ENCODE data around the gene PODNL1.

Gene PODNL1

DNA sequence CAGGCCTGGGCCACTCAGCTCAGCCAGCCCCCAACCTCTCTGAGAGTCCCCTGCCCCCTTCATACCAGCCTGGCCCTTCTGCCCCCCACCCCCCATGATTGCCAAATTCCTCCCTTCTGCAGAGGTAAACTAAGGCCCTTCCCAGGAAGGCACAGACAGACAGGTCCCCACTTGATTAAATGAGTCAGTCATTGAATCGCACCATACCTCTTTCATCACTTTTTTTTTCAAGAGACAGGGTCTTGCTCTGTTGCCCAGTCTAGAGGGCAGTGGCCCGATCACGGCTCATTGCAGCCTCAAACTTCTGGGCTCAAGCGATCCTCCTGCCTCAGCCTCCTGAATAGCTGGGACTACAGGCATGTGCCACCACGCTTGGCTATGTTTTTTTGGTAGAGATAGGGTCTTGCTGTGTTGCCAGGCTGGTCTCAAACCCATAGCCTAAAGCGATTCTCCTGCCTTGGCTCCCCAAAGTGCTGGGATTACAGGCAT is 6.0 kb downstream of the PODNL1 start:
- TF ChIP-seq, protein P1, sequence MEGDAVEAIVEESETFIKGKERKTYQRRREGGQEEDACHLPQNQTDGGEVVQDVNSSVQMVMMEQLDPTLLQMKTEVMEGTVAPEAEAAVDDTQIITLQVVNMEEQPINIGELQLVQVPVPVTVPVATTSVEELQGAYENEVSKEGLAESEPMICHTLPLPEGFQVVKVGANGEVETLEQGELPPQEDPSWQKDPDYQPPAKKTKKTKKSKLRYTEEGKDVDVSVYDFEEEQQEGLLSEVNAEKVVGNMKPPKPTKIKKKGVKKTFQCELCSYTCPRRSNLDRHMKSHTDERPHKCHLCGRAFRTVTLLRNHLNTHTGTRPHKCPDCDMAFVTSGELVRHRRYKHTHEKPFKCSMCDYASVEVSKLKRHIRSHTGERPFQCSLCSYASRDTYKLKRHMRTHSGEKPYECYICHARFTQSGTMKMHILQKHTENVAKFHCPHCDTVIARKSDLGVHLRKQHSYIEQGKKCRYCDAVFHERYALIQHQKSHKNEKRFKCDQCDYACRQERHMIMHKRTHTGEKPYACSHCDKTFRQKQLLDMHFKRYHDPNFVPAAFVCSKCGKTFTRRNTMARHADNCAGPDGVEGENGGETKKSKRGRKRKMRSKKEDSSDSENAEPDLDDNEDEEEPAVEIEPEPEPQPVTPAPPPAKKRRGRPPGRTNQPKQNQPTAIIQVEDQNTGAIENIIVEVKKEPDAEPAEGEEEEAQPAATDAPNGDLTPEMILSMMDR (IDR thresholded peaks at IDR 0.05) = no peak
- DNase-seq (ENCODE audit: low spot score) = no peak
- no peak overlapping the region for H3K27ac ChIP-seq
- no peak overlapping the region for H3K4me3 ChIP-seq

DNA sequence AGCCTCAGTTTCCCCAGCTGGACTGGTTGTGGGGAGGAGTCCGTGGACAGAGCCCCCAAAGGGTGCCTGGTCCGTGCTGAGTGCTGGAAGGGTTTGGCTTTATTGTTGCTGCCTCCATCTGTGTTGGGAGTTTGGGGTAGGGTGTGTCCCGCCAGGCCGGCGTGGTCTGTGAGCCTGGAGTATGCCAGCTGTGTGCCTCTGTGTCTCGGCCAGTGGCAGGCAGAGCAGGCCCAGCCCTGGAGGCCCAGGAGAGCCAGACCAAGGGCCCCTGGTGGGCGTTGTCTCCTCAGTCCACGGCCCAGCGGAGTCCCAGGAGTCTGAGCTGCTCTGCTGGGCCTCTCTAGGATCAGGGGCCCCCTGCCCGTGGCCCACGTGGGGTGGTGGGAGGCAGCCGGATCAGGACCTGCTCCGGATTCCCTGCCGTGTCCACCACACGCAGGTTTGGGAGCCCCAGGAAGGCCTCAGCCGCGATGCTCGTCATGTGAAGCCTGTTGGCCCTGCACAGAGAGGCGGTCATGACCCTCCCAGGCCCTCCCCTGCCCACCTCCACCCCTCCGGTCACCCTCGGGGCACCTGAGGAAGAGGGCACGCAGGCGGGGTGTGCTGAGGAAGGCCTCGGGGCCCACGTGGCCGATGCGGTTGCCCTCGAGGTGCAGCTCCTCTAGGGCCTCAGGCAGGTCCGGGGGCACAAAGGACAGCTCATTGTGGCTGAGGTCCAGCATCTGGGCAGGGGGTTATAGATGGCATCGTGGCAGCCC is 6.6 kb downstream of the PODNL1 start:
- no peak for DNase-seq (ENCODE audit: low spot score)
- no peak overlapping the region for H3K27ac ChIP-seq
- TF ChIP-seq, protein P1 (IDR thresholded peaks at IDR 0.05) = no peak
- H3K4me3 ChIP-seq = no peak overlapping the region

- Histone ChIP-seq H3K4me3 (no peak overlapping the region), H3K27ac (no peak overlapping the region)
- no peak for DNase-seq (ENCODE audit: low spot score)
- TF ChIP-seq, protein P1 (IDR thresholded peaks at IDR 0.05) = no peak
Observed at GRCh38 chr19:13930402-13930801, 7.8 kb downstream of the PODNL1 start.

GRCh38 chr19:13929956-13930355 is 8.3 kb downstream of the PODNL1 start:
- no peak for DNase-seq (ENCODE audit: low spot score)
- Histone ChIP-seq H3K27ac (no peak overlapping the region), H3K4me3 (no peak overlapping the region)
- TF ChIP-seq, protein P1 (IDR thresholded peaks at IDR 0.05) = no peak

GRCh38 chr19:13929340-13929739 is 8.9 kb downstream of the PODNL1 start:
- DNase-seq (ENCODE audit: low spot score) = no peak
- H3K4me3 ChIP-seq = no peak overlapping the region
- no peak overlapping the region for H3K27ac ChIP-seq
- TF ChIP-seq, protein P1 (IDR thresholded peaks at IDR 0.05) = no peak

DNA sequence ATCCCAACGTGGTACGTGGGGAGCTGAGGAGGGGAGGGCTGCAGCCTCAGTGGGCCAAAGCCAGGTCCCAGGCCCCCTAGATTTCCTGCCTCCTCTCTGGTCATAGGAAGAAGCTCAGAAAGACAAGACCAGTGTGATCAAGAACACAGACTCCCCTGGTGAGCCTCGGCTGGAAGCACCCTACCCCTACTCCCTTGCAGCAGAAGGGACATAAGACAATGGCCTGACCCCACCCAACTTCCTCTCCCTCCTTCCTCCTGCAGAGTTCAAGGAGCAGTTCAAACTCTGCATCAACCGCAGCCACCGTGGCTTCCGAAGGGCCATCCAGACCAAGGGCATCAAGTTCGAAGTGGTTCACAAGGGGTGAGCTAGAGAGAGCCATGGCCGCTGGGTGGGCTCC is 11.5 kb downstream of the PODNL1 start:
- Histone ChIP-seq H3K4me3 (no peak overlapping the region), H3K27ac (no peak overlapping the region)
- TF ChIP-seq, protein P1 (IDR thresholded peaks at IDR 0.05) = no peak
- no peak for DNase-seq (ENCODE audit: low spot score)

DNA sequence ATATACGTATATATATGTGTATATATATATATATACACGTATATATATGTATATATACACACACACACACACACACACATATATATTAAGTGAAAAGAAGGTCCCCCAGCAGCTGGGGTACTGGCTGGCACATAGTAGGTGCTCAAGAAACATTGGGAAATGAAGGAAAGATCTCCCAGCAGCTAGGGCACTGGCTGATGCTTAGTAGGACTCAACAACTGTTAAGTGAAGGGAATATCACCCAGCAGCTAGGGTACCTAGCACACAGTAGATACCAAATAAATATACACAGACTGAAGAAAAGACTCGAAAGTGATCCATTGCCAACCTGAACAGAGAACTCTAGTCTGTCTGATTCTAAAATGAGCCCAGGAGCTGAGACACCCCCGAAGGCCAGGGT is 12.2 kb downstream of the PODNL1 start:
- TF ChIP-seq, protein P1 (IDR thresholded peaks at IDR 0.05) = no peak
- DNase-seq (ENCODE audit: low spot score) = no peak
- Histone ChIP-seq H3K4me3 (no peak overlapping the region), H3K27ac (no peak overlapping the region)
